AG04449 (cell line): ENCODE measurements around the gene ENAM.
A peak's percentile ranks its signal among the peaks of the same experiment; 100 is the strongest.

ENCODE experiments used
- CTCF ChIA-PET: fragments of 350-600 bp; formaldehyde crosslinking; extraction: SDS; loops from one replicate; lab custom pipeline; 2021; ENCODE audit warnings: antibody characterized with exemption; lab: Yijun Ruan, JAX
- POLR2A ChIA-PET: fragments of 400-600, 350-600 bp; formaldehyde crosslinking; extraction: SDS; loops from one replicate; lab custom pipeline; 2020; ENCODE audit warnings: antibody characterized with exemption, inconsistent platforms; lab: Yijun Ruan, JAX
- DNase-seq: peaks from one replicate; pipeline ENCODE4 v3.0.0-alpha.2; 2010; ENCODE audit warnings: low read depth, low spot score
- H3K4me3 ChIP-seq: 2 replicates; pipeline ENCODE4 v1.5.1; 2011; ENCODE audit warnings: low read depth, mild to moderate bottlenecking, control low read depth, low read length
- CTCF ChIP-seq: IDR thresholded peaks from one replicate; pipeline ENCODE4 v1.5.1; 2011; ENCODE audit warnings: mild to moderate bottlenecking, moderate library complexity, low read length, control low read depth, inconsistent platforms; ENCODE audit not compliant: insufficient read depth; ENCODE audit errors: missing control alignments

Gene ENAM

GRCh38 chr4:70603856-70604255 is 24.7 kb upstream of the ENAM start:
- TF ChIP-seq CTCF, result no peak
- no peak overlapping the region for H3K4me3 ChIP-seq
- peak; percentile 1 for DNase-seq
- POLR2A ChIA-PET, result no interaction called here
- CTCF ChIA-PET, result interaction anchor here (1.2 to 1.7 kb wide), 2 partner anchors 94 to 1107 kb away, joined by 3 to 7 read pairs; no protein-coding TSS in a partner anchor

GRCh38 chr4:70606459-70606858 is 22.1 kb upstream of the ENAM start:
- no peak for DNase-seq
- TF ChIP-seq CTCF, result no peak
- H3K4me3 ChIP-seq, result no peak overlapping the region
- CTCF ChIA-PET, result interaction anchor here (1.4 kb wide), 1 partner anchor 404 kb away, joined by 3 read pairs; no protein-coding TSS in a partner anchor
- POLR2A ChIA-PET, result no interaction called here

- no peak overlapping the region for H3K4me3 ChIP-seq
- no peak for DNase-seq
- ChIA-PET CTCF (no interaction called here), POLR2A (no interaction called here)
- no peak for TF ChIP-seq CTCF
Measured at GRCh38 chr4:70607334-70607853, 21.1 kb upstream of the ENAM start.

GRCh38 chr4:70608324-70608723 is 20.2 kb upstream of the ENAM start:
- POLR2A ChIA-PET, result no interaction called here
- H3K4me3 ChIP-seq, result no peak overlapping the region
- TF ChIP-seq CTCF, result no peak
- CTCF ChIA-PET, result no interaction called here
- DNase-seq, result no peak

GRCh38 chr4:70613306-70614183 is 15.0 kb upstream of the ENAM start:
- no peak overlapping the region; the same call in 1 of the 2 replicates for H3K4me3 ChIP-seq
- POLR2A ChIA-PET, result no interaction called here
- CTCF ChIA-PET, result interaction anchor here (1.9 kb wide), 1 partner anchor 12 kb away, joined by 5 read pairs; no protein-coding TSS in a partner anchor
- DNase-seq, result no peak
- TF ChIP-seq CTCF, result no peak

GRCh38 chr4:70614184-70614555 is 14.4 kb upstream of the ENAM start:
- ChIA-PET POLR2A (interaction anchor here (0.6 kb wide), 1 partner anchor 129 kb away, joined by 4 read pairs; no protein-coding TSS in a partner anchor), CTCF (interaction anchor here (1.9 kb wide), 1 partner anchor 13 kb away, joined by 5 read pairs; no protein-coding TSS in a partner anchor)
- DNase-seq, result no peak
- no peak overlapping the region for H3K4me3 ChIP-seq
- TF ChIP-seq CTCF, result no peak
